GM19452 (cell line): ENCODE results near the gene CCNJL.

Experiments used
- ATAC-seq: cut with Tn5 transposase; IDR thresholded peaks from one replicate; pipeline ENCODE4 v1.9.1; 2021; ENCODE audit not compliant: unreplicated experiment

CCNJL gene

DNA sequence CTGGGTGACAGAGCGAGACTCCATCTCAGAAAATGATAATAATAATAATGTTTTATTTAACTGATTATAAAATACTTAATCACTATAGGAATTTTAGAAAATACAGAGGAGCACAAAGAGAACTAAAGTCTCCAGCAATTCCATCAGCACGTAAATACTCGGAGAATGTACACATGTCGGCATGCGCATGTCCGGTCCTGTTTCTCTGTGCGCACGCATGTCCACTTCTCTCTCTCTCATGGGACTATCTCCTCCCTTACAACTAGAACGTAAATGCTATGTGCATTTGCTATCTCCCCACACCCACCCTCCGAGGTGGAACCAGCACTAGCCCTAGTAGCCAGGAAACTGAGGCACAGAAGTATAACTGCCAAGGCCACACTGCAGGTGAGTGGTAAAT, 19.0 kb downstream of the CCNJL start:
- no peak for ATAC-seq

DNA sequence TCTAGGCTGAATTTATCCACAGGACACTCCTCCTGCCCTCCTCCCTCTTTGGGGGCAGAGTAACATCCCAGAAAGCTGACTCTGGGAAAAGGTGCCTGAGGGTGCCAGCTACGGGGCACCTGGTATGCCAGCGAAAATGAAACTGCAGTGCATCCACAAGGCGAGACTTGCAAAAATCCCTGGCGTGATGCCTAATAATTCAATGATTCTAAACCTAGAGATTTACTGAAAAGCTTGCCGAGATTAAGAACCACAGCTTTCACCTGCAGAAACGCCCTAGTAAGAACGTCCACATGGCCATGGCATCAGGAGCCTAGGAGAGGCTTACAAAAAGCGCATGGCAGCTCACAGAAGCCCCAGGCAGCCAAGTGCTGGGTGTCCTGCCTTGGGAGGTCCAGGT, 20.9 kb downstream of the CCNJL start:
- no peak for ATAC-seq

DNA sequence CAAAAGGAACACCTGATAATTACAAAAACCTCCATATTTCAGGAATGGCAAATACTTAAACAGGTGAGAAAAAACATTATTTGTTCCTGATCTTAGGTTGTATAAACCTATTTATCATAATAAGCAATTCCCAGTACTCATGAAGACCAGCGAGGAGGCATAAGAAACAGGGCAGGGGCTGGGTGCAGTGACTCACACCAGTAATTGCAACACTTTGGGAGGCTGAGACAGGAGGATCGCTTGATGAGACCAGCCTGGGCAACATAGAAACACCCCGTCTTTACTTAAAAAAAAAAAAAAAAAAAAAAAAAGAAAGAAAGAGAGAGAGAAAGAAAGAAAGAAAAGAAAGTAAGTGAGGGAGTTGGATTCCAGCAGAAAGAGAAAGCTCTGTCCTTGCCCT, 21.6 kb downstream of the CCNJL start:
- no peak for ATAC-seq

DNA sequence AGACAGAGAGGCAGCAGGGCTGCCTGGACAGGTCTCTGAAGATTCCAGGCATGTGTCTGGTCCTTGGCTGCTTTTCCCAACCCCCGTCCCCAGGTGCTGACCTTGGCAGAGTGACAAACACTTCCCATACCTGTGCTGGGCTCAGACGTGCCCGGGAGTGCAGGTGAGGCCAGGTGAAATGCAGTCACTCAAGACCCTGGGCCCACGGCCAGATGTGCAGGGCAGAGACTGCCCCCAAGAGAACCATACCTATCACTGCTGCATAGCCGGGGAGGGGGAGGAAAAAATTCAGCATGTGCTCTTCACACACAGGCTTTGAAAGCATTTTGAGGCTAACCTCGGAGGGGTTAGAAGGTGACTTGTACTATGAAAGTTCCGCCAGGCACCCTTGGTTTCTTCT, 22.6 kb downstream of the CCNJL start:
- ATAC-seq, result no peak

DNA sequence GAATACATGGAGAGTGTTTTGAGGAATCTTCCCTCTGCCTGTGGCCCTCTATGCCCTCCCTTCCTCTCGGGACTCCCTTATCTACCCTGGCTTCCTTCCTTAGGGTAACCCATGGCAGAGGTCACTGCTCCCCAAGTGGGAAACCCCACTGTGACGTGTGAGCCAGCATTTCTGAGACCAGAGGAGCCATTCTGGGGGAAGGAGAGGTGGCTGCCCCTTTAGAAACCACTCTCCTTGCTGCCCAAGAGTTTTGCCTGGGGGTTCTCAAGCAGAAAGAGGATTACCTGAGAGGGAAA, 23.1 kb downstream of the CCNJL start:
- no peak for ATAC-seq

DNA sequence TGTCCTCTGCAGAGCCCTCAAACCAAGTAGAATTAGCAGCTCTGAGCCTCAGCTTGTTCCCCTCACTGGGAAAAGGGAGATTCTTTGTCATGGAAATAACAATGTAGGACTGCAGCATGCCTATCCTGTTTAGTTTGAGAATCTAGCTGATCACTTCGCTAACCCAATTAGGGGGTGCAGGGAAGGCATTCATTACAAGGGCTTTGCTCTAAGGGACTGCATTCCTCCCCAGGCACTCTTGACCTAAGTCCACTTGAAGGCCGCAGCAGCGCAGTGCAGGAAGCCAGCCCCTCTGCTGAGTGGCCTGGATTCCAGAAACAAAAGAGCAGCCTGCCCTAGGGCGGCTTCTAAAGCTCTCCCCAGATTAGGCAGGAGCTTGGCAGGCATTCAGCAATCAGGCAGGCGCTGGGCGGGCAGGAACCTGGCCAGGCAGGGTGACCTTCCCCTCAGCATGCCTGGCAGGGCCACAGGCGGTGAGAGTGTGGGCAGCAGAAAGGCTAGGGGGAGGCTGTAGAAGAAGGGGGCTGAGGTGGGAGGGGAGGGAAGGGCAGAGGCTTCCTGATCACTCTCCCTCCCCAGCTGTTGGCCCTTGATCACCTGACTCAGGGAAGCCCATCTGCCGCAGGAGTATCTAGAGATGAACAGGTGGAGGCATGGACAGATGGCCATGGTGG, 24.8 kb downstream of the CCNJL start:
- ATAC-seq, result no peak

DNA sequence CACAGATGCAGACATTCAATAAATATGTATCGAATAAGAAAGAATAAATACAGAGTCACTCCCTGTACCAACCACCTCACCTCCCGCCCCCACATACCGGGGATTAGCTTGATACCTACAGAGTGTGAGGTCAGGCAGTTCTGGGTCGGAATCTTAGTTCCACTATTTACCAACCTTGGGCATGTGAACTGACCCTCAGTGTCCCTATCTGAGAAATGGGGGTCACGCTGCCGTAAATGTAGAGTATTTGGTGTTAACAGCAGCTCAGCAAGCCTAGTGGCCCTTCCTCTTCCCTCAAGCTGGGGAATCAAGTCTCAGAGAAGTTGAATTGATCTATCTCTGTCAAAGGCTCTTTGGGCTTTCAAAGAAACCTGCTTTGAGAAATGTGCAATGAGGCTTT, 25.4 kb downstream of the CCNJL start:
- ATAC-seq, result no peak

DNA sequence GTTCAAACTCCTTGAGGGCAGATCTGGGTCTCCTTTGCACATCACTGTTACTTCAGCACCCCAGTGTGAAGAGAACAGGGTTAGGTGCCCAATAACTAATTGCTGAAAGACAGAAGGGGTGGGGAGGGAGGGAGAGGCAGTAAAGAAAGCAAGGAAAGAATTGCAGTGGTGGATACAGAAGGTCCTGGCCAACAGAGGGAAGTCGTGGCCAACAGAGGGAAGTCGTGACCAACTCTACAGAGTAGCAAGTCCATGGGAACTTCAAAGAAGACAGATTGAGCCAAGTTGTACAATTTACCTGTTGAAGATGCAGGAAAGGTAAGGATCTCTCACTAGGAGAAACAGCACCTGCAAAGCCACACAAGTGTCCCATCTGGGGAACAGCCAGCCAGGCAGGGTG, 27.0 kb downstream of the CCNJL start:
- ATAC-seq, result no peak

DNA sequence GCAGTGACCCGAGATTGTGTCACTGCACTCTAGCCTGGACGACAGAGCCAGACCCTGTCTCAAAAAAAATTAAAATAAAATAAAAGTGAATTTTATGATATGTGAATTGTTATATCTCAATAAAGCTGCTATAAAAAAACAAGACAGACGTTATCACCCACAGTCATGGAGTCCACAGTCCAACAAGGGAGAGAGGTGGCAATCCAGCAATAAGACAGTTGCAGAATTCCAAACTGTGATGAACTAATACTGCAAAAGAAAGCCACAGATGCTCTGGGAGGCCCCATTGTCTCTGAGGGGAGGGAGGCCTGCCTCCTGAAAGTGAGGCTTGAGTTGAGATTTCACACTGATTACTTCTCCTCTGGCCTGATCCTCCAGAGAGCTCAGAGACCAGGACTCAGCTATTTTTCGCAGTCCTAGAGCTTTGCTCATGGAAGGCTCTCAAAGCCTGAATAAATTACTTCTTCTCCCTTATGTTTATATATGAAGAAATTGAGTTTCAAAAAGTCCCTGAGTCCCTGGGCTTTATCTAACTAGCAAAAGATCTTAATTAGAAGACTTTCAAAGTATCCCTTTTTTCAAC, 28.0 kb downstream of the CCNJL start:
- ATAC-seq, result no peak

DNA sequence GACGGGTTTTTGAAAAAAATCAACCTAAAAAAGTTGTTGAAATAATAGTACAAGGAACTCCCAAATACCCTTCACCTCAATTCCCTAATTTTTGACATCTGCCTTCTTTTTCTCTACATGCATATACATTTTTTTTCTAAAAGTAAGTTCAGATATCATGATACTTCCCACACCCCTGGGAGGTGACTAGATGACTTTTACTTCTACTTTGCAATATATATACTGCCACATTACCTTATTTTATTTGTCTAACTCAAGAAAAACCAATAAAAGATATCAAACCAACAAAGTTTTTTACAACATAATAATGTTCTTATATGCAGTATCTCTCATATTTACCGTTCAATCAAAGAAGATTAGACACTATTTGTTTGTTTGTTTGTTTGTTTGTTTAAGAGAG, 31.1 kb downstream of the CCNJL start:
- ATAC-seq, result no peak

DNA sequence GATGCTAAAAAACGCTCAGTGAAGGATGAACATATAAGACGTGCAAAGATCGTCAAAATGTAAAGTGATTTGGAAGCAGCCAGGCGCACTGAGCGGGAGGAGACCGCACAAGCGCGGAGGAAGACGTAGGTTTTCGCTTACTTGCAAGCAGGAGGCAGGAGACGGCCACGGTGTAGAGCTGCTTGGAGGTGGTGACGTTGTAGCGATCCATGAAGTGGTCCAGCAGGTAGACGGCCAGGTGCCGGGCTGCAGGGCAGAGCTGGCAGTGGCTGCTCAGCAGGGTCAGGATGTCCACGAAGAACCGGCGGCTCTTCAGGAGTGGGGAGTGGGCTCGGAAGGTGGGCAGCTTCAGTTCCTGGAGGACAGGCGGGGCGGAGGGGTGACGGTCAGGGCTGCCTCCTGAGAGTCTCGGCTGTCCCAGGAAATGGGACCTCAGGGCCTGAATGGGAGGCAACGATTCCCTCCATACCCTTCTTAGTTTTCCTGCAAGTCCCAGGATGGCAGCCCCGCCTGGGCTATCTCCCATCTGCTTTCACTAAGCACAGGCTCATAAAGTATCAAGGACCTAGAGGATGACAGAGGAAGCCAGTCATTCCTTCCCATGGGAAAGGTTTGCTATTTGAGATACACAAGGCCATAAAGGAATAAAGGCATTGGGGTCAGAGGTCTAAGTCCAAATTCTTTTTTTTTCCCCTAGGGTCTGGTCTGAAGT, 31.8 kb downstream of the CCNJL start:
- no peak for ATAC-seq

DNA sequence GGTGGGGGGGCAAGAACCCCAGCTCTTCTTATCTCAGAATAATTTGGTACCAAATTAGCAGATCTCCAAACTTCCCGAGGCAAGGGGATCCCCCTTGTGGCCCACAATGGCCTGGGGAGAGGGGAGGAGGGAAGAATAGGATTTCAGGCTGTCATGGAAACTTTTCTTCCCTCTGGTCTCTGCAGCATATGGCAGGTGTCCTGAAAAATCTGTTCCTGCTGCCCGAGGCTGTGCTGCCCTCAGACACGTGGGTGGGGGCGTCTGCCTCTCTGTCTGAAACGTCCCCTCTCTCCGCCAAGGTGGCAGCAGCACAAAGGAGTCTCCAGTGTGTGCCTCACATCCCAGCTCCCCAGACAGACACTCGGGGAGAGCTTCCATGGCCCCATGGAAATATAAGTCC, 34.0 kb downstream of the CCNJL start:
- ATAC-seq, result no peak

DNA sequence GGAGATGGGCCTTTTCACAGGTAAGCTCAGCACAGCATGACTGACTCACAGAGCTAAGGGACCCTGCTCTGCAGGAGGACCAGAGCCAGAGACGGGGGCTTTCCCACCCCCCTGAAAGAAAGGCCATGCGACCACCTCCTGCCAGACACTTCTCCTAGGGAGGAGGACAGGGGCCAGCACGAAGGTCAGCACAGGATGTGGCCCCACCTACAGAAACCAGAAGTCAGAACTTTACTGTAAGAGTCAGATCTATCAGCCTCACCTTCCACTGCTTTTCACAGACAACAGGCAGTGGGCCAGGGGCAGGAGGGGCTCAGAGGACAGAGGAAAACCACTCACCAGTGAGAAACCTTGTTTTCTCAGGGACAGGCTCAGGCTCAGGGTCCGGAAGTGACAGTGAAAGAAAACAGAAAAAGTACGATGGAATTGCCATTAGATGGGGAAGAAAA, 37.9 kb downstream of the CCNJL start:
- ATAC-seq, result no peak

DNA sequence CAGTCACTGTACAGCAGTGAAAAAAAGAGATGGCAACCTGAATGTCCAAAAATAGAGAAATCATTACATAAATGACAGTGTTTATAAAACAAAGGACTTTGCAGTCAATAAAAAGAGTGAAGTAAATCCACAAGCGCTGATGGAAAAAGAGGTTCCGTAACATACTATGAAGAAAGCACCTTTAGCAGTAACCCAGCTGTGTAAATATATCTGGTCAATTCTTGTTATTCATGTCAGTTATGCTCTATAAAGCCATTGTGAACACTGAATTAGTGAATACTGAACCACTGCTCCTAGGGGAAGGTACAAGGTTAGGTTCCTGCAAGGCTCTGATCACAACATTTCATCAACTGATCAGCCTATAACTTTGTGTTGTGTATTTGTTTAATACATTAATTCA, 39.5 kb downstream of the CCNJL start:
- ATAC-seq, result no peak

DNA sequence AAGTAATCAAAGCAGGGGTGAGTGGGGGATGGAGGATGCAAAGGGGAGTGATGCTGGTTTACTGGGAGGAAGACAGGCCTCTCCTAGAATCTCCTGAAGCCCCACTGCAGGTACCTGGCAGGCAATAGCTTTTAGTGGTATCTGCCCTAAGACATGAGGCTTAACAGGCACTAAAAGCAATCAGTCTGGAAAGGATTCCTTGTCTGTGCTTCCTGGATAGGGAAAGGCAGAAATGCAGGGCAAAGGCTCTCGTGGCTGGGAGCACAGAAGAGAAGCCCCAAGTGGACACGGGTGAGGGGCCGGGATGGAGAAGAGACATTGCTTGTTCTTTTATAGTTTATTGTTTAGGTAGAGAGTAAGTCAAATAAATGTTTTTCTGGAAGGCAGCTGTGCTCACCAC, 40.1 kb downstream of the CCNJL start:
- ATAC-seq, result no peak

DNA sequence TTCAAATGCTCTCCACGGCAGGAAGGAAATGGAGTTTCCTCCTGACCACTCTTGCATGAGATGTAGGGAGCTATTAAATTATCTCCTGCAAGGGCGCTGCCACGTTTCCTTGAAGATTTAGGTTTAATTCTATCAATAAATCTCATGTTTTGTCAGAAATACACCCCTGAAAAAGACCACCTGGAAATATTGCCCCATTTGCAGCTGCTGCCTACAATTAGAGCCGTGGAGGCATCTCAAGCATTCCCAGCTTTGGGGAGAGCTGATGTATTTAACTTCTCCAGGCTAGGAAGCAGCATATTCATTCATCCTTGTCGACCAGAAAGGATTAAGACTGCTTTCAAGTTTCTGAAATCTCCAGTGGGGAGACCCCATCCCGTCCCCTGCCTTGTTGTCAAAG, 40.5 kb downstream of the CCNJL start:
- no peak for ATAC-seq

DNA sequence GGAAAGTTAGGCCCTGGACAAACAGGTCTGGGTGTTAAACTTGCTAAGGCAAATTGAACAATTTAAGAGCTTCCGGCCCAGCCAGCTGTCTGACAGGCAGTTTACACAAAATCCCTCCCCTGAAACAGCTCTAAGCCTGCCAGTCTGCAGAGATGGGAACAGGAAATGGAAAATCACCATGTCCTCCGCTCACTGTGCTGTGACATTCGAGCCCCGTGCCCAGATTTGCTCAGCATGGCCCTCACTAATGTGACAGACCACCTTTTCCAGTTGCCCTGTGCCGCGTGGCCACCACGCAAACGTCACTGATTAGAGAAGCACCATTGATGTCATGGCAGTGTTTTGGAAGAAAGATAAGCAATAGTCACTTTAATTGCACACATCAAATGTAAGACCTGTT, 41.0 kb downstream of the CCNJL start:
- ATAC-seq, result no peak

DNA sequence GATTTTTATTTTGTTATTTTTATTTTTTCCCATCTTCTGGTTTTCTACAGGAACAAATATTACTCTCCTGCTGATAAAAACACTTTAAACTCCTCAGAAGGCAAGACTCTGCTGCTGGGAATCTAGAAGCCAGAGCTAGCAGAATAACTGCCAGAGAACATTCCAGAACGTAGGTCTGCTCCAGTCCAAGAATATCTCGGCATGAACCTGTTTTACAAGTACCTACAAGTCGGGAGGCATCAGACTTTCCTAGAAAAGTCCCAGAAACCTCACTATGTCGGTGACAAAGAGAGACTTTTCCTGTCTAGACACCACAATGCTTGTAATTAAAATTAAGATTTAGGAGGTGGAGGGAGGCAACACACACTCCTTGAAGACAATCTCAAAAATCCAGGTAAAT, 41.7 kb downstream of the CCNJL start:
- ATAC-seq, result no peak

DNA sequence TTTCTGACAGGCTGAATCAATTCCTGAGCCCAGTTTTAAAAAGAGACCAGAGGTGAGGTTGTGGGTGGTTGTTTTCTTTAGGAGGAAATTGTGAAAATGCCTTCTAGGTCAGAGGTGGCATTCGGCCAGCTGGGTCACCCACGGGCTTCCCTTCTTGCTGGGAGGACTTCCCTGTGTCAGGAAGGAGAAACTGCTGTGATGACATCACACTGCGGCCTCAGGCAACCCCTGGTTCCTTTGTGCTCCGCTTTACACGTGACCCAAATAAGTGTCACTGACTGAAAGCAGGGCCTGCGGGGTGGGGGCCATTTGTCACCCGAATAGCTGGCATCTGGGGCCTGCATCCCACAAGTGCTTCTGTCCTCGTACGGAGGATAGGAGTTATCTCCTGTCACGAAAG, 43.3 kb downstream of the CCNJL start:
- ATAC-seq, result no peak

DNA sequence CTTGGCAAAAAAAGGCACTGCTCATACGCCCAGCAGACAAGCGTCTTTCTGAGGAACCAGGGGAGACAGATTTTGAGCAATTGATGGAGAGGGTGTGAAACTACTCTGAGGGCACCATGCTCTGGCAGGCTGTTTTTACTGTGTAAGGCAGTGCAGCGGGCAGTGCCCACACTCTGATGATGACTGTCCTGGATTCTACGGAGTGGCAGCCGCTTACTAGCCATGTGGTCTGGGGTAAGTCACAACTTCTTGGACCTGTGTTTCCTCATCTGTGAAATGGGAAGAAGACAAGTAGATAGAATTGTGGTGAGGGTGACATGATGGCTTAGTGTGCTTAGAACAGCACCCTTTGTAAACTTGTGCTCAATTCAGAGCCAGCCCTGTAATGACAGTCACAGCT, 44.2 kb downstream of the CCNJL start:
- ATAC-seq, result no peak

DNA sequence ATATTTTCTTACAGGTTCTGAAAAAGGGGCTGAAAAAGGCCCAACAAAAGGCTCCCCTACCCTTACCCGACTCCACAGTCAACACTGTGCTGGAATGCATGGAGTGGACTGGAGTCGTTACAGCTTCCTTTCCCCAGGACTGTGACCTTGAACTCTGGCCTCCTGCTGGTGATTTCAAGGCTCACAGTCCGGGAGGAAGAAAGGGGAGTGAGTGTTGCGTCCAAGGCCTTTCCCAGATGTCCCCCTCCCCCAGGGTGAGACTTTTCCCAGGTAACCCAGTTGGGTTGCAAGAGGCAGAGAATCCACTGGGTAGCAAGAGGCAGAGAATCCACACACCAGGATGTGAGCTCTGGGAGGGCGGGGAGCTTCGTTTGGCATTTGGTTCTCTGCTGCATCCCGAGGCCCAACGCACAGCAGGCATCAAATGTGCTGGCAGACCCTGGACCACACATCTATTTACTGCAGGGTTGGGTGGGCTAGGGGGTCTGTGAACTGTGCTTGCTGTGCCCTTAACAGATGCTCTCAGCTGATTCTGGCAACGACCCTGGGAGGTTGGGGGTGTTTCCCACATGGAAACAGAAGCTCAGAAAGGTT, 45.5 kb downstream of the CCNJL start:
- no peak for ATAC-seq

DNA sequence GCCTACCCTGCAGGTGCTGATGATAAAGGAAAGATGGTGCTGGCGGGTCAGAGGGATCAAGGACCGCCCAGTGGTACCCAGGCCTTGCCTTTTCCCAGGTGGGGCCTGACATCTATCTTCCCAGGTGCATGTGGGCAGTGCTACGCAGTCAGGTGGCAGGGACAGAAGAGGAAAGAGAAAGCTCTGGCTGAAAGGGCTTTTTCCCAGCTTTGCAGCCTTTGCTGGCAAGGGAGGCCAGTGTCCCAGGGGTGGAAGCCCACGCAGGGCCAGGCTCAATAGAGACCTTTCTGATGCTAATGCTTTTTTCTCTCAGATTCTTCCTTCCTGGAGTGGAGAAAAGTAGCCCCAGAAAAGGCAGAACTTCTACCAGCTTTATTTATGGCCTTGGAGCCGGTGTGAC, 46.3 kb downstream of the CCNJL start:
- ATAC-seq, result no peak
